Spleen (tissue), 7 donors: ENCODE data around the gene PTPRG.

Source experiments
- POLR2A ChIP-seq, 3 donors: fragments of 450-650 bp; IDR thresholded peaks; one replicate each; pipeline ENCODE4 v1.5.1; 2017; ENCODE audit warnings: antibody characterized with exemption in 3 of 3, mild to moderate bottlenecking in 1 of 3
- POLR2AphosphoS5 ChIP-seq, 3 donors: sonication (generic); formaldehyde crosslinking; IDR thresholded peaks; one replicate each; pipeline ENCODE4 v1.5.1; 2017; ENCODE audit warnings: antibody characterized with exemption in 3 of 3
- TF ChIP-seq, protein P1 (sequence below), 11 experiments: fragments of 200-600 bp in 7 of 11; fragments of 450-650 bp in 4 of 11; sonication (generic) in 4 of 11; IDR thresholded peaks in 8 of 11; conservative IDR thresholded peaks in 3 of 11; 1 replicate in 7 of 11; 2 replicates in 4 of 11; pipeline versions ENCODE4 v1.4.0 to v1.8.0; 2016 to 2021; ENCODE audit warnings: antibody characterized with exemption in 11 of 11, inconsistent platforms in 4 of 11, mild to moderate bottlenecking in 1 of 11
- donor health status: DM: no; HTN: no; CAD: no; lungs with moderate emphysema.
- donor health status: DM: no; HTN: no; CAD: no.
- donor health status: DM: no; HTN: no; CAD: no.

DNA sequence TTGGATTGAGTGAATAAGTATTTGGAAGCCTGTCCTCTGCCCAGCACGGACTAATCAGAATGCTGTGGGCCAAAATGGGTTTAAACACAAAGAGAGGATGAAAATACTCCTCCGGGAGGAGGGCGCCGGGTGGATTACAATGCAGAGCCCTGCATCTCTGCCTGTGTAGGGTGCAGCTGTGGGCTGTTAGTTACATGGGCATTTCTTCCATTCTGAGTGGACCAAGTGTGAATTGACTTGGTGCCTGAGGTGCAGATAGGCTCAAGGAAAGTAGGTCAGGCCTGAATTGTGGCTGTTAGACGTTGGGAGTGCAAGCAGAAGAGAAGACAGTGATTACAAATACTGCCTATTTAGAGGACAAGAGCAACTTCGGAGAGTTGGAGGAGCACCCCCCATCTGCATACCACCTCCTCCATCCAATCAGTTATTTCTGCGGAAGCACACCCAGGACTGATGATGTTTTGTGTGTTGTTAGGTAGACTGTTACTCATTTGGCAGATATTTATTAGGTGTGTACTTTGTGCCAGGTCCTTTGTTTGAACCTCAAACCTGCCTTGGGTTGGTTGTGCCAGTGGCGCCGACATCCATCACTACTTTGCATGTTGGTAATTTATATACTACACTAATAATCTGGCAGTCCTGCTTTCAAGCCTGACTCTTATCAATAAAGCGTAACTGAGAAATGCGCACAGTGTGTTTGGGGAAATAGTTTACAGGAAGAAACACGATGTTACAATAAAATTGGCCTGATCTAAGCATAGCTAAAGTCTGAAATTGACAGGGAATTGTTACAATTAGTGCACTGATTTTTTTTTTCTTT is 33.0 kb downstream of the PTPRG start:
- TF ChIP-seq, protein P1, sequence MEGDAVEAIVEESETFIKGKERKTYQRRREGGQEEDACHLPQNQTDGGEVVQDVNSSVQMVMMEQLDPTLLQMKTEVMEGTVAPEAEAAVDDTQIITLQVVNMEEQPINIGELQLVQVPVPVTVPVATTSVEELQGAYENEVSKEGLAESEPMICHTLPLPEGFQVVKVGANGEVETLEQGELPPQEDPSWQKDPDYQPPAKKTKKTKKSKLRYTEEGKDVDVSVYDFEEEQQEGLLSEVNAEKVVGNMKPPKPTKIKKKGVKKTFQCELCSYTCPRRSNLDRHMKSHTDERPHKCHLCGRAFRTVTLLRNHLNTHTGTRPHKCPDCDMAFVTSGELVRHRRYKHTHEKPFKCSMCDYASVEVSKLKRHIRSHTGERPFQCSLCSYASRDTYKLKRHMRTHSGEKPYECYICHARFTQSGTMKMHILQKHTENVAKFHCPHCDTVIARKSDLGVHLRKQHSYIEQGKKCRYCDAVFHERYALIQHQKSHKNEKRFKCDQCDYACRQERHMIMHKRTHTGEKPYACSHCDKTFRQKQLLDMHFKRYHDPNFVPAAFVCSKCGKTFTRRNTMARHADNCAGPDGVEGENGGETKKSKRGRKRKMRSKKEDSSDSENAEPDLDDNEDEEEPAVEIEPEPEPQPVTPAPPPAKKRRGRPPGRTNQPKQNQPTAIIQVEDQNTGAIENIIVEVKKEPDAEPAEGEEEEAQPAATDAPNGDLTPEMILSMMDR (IDR thresholded peaks at IDR 0.05 in 8 of 11, conservative IDR thresholded peaks at IDR 0.05 in 3 of 11) = no peak
- TF ChIP-seq POLR2A (IDR thresholded peaks at IDR 0.05) (no peak), POLR2AphosphoS5 (IDR thresholded peaks at IDR 0.05) (no peak)
